CD4-positive, alpha-beta memory T cell (primary cell): Measurements from ENCODE around the gene ZNF710. TPM values are rescaled to one million over a fixed set of nuclear protein-coding genes. Genes with fewer than 3 reads are reported as not detected.

Experiments used
- CTCF ChIA-PET: fragments of 350-600 bp; sonication (Branson Sonifier 250); formaldehyde crosslinking; loops from one replicate; lab custom pipeline; 2021; ENCODE audit warnings: inconsistent platforms; ENCODE audit not compliant: partially characterized antibody; lab: Charles Lee
- POLR2A ChIA-PET: fragments of 350-600 bp; sonication (Branson Sonifier 250); formaldehyde crosslinking; loops from one replicate; lab custom pipeline; 2021; ENCODE audit not compliant: partially characterized antibody; lab: Charles Lee
- DNase-seq, 5 donors: peaks; one replicate each; pipeline versions ENCODE4 v3.0.0 to v3.0.0-alpha.2; 2020 to 2022; ENCODE audit warnings: mixed read lengths in 1 of 5
- H3K27ac ChIP-seq: one replicate; pipeline ENCODE4 v1.7.0; 2013; ENCODE audit warnings: low read depth, low read length
- H3K27me3 ChIP-seq: 2 replicates; pipeline ENCODE4 v1.7.0; 2013; ENCODE audit warnings: mild to moderate bottlenecking, low read length, moderate library complexity; ENCODE audit not compliant: insufficient read depth
- H3K36me3 ChIP-seq: 2 replicates; pipeline ENCODE4 v1.7.0; 2013; ENCODE audit warnings: mild to moderate bottlenecking, low read length, moderate library complexity; ENCODE audit not compliant: insufficient read depth
- H3K4me1 ChIP-seq: 2 replicates; pipeline ENCODE4 v1.7.0; 2013; ENCODE audit warnings: mild to moderate bottlenecking, low read length, moderate library complexity; ENCODE audit not compliant: insufficient read depth
- H3K4me3 ChIP-seq, 2 donors: one replicate each; pipeline ENCODE4 v1.7.0; 2013; ENCODE audit warnings: low read length in 2 of 2, mild to moderate bottlenecking in 1 of 2
- H3K9me3 ChIP-seq, 2 donors: one replicate each; pipeline ENCODE4 v1.7.0; 2013; ENCODE audit warnings: low read length in 2 of 2, control low read depth in 1 of 2; ENCODE audit not compliant: control insufficient read depth in 1 of 2
- H3K27ac Mint-ChIP-seq, 7 donors: one replicate each; pipeline ENCODE4 v1.8.0; 2020 to 2021; ENCODE audit warnings: mixed read lengths in 7 of 7, mild to moderate bottlenecking in 6 of 7, inconsistent platforms in 3 of 7, moderate library complexity in 3 of 7
- H3K27me3 Mint-ChIP-seq, 2 donors: one replicate each; pipeline ENCODE4 v1.8.0; 2020 to 2021; ENCODE audit warnings: mixed read lengths in 2 of 2
- H3K36me3 Mint-ChIP-seq, 2 donors: one replicate each; pipeline ENCODE4 v1.8.0; 2020 to 2021; ENCODE audit warnings: mixed read lengths in 2 of 2, inconsistent platforms in 1 of 2, mild to moderate bottlenecking in 1 of 2
- H3K4me1 Mint-ChIP-seq, 4 donors: one replicate each; pipeline ENCODE4 v1.8.0; 2020 to 2021; ENCODE audit warnings: mixed read lengths in 4 of 4, mild to moderate bottlenecking in 1 of 4
- H3K4me3 Mint-ChIP-seq, 8 donors: one replicate each; pipeline ENCODE4 v1.8.0; 2020 to 2021; ENCODE audit warnings: mixed read lengths in 8 of 8, mild to moderate bottlenecking in 7 of 8, moderate library complexity in 6 of 8, inconsistent platforms in 3 of 8
- H3K9me3 Mint-ChIP-seq, 8 donors: one replicate each; pipeline ENCODE4 v1.8.0; 2020 to 2021; ENCODE audit warnings: mixed read lengths in 8 of 8, mild to moderate bottlenecking in 5 of 8, inconsistent platforms in 3 of 8, moderate library complexity in 1 of 8
- intact Hi-C: fragments of 100-400 bp; cut with micrococcal nuclease; formaldehyde crosslinking; loops from one replicate; pipeline ENCODE4 v1.15.1; 2023
- polyA plus RNA-seq, 2 donors: library from polyadenylated mRNA; unstranded; fragments of 300-500 nt; fragmentation: Illumina TruSeq; gene quantifications; one replicate each; pipeline ENCODE4 v1.2.3, GENCODE V29; 2021
- total RNA-seq, 2 experiments: library from RNA; stranded (reverse); gene quantifications; one replicate each; pipeline ENCODE4 v1.2.3, GENCODE V29; 2021

ZNF710 gene
- total and polyA plus RNA-seq, 4 experiments from 2014 or later, result 0.10 to 19.7 (median 10.9) TPM

GRCh38 chr15:90099072-90099867 is 98.1 kb downstream of the ZNF710 start:
- CTCF ChIA-PET, result interaction anchor here (0.5 to 2.9 kb wide), 7 partner anchors 10 to 396 kb away, joined by 3 to 11 read pairs (median 6); no protein-coding TSS in a partner anchor
- Histone ChIP-seq H3K9me3 (no peaks in the 10 kb centered on the region), H3K4me1 (peaks cover 76% of the 10 kb centered on the region), H3K36me3 (no peaks in the 10 kb centered on the region), H3K27ac (peak overlapping the region; percentile 65), H3K27me3 (no peaks in the 10 kb centered on the region), H3K4me3 (peak overlapping the region; percentile 30 to 70)
- H3K9me3 Mint-ChIP-seq, result peaks cover 0 to 2% (median 0%) of the 10 kb centered on the region in 8 donors
- peaks cover 55 to 84% (median 73%) of the 10 kb centered on the region in 4 donors for H3K4me1 Mint-ChIP-seq
- peak overlapping the region; percentile 86 to 100 (median 98) for H3K27ac Mint-ChIP-seq
- peak; percentile 55 to 71 (median 59) for DNase-seq
- peaks cover 0 to 9% of the 10 kb centered on the region in 2 donors for H3K36me3 Mint-ChIP-seq
- peaks cover 0 to 1% of the 10 kb centered on the region in 2 donors for H3K27me3 Mint-ChIP-seq
- peak overlapping the region; percentile 85 to 97 (median 90) for H3K4me3 Mint-ChIP-seq
- POLR2A ChIA-PET, result interaction anchor here (0.6 to 3.0 kb wide), 14 partner anchors 11 to 1345 kb away, joined by 3 to 22 read pairs (median 5); partner anchors contain the start of genes AP3S2, CIB1, GDPGP1 and SEMA4B
- intact Hi-C loops, result loop anchor here (5.0 kb wide), 1 partner anchor 37 kb away; no protein-coding TSS in a partner anchor

GRCh38 chr15:90099868-90100831 is 99.0 kb downstream of the ZNF710 start:
- ChIA-PET POLR2A (interaction anchor here (0.8 to 3.0 kb wide), 9 partner anchors 13 to 832 kb away, joined by 3 to 22 read pairs (median 6); partner anchors contain the start of genes AP3S2, CIB1, GDPGP1 and SEMA4B), CTCF (interaction anchor here (1.6 to 2.9 kb wide), 4 partner anchors 11 to 225 kb away, joined by 4 to 11 read pairs (median 6); no protein-coding TSS in a partner anchor)
- peak overlapping the region; percentile 24 to 70 for H3K4me3 ChIP-seq
- Mint-ChIP-seq H3K27ac (peak overlapping the region; percentile 86 to 100 (median 98)), H3K9me3 (peaks cover 0 to 2% (median 0%) of the 10 kb centered on the region in 8 donors), H3K4me3 (peak overlapping the region; percentile 85 to 97 (median 90)), H3K27me3 (peaks cover 0 to 1% of the 10 kb centered on the region in 2 donors), H3K4me1 (peaks cover 48 to 75% (median 67%) of the 10 kb centered on the region in 4 donors), H3K36me3 (peaks cover 0 to 9% of the 10 kb centered on the region in 2 donors)
- intact Hi-C loops, result loop anchor here (5.0 kb wide), 2 partner anchors 38 to 132 kb away; partner anchors contain the start of genes CIB1 and GDPGP1
- no peaks in the 10 kb centered on the region for H3K9me3 ChIP-seq
- H3K36me3 ChIP-seq, result no peaks in the 10 kb centered on the region
- no peaks in the 10 kb centered on the region for H3K27me3 ChIP-seq
- H3K4me1 ChIP-seq, result peaks cover 68% of the 10 kb centered on the region
- peak overlapping the region; percentile 65 for H3K27ac ChIP-seq
- DNase-seq, result peak in 1 of 5 donors; percentile 68

GRCh38 chr15:90101130-90101968 is 100.2 kb downstream of the ZNF710 start:
- Mint-ChIP-seq H3K4me1 (peaks cover 39 to 64% (median 56%) of the 10 kb centered on the region in 4 donors), H3K27me3 (peaks cover 0 to 1% of the 10 kb centered on the region in 2 donors), H3K4me3 (peak overlapping the region; percentile 85 to 97 (median 90)), H3K27ac (peak overlapping the region; percentile 86 to 100 (median 98)), H3K9me3 (peaks cover 0 to 2% (median 0%) of the 10 kb centered on the region in 8 donors), H3K36me3 (peaks cover 0 to 9% of the 10 kb centered on the region in 2 donors)
- Histone ChIP-seq H3K36me3 (no peaks in the 10 kb centered on the region), H3K27me3 (no peaks in the 10 kb centered on the region), H3K4me1 (peaks cover 56% of the 10 kb centered on the region), H3K4me3 (peak overlapping the region; percentile 47 to 70), H3K9me3 (no peaks in the 10 kb centered on the region), H3K27ac (peak overlapping the region; percentile 65)
- CTCF ChIA-PET, result interaction anchor here (1.4 kb wide), 1 partner anchor 227 kb away, joined by 3 read pairs; no protein-coding TSS in a partner anchor
- intact Hi-C loops, result loop anchor here (5.0 kb wide), 1 partner anchor 131 kb away; the partner anchor contains the start of genes CIB1 and GDPGP1
- POLR2A ChIA-PET, result interaction anchor here (0.5 to 3.4 kb wide), 12 partner anchors 16 to 307 kb away, joined by 3 to 27 read pairs (median 4); partner anchors contain the start of genes AP3S2, CIB1, GDPGP1 and NGRN
- peak in 2 of 5 donors; percentile 32 to 53 for DNase-seq

- Mint-ChIP-seq H3K36me3 (peaks cover 0 to 6% of the 10 kb centered on the region in 2 donors), H3K27ac (peak within 1 kb of the TSS; percentile 86 to 100 (median 98)), H3K9me3 (peaks cover 0 to 2% (median 0%) of the 10 kb centered on the region in 8 donors), H3K27me3 (no peaks in the 10 kb centered on the region), H3K4me1 (peaks cover 35 to 55% (median 49%) of the 10 kb centered on the region in 4 donors), H3K4me3 (peak within 1 kb of the TSS; percentile 85 to 97 (median 90))
- ChIA-PET CTCF (interaction anchor here (0.7 to 1.4 kb wide), 4 partner anchors 27 to 227 kb away, joined by 3 to 4 read pairs (median 3); no protein-coding TSS in a partner anchor), POLR2A (interaction anchor here (0.7 to 3.4 kb wide), 16 partner anchors 8 to 615 kb away, joined by 3 to 27 read pairs (median 3); partner anchors contain the start of genes AP3S2, BLM, CIB1 and GDPGP1)
- DNase-seq, result peak; percentile 65 to 82 (median 75)
- no peaks in the 10 kb centered on the region for H3K36me3 ChIP-seq
- intact Hi-C loops, result loop anchor here (2.0 to 5.0 kb wide), 2 partner anchors 41 to 130 kb away; partner anchors contain the start of genes CIB1 and GDPGP1
- peak within 1 kb of the TSS; percentile 70 to 79 for H3K4me3 ChIP-seq
- no peaks in the 10 kb centered on the region for H3K9me3 ChIP-seq
- H3K27me3 ChIP-seq, result no peaks in the 10 kb centered on the region
- peak within 1 kb of the TSS; percentile 65 for H3K27ac ChIP-seq
- H3K4me1 ChIP-seq, result peaks cover 47% of the 10 kb centered on the region
Measured at GRCh38 chr15:90101969-90102890, 101.1 kb downstream of the ZNF710 start, which contains the start of gene IDH2. Gene IDH2 (minus strand): TSS chr15:90102468. CDS start chr15:90102390, 78 bp downstream.

- no peaks in the 10 kb centered on the region for H3K27me3 ChIP-seq
- POLR2A ChIA-PET, result interaction anchor here (1.2 to 3.4 kb wide), 2 partner anchors 90 to 129 kb away, joined by 3 to 27 read pairs; partner anchors contain the start of genes CIB1 and GDPGP1
- peak overlapping the region in 6 of 7 donors; percentile 6 to 91 (median 76) for H3K27ac Mint-ChIP-seq
- H3K36me3 ChIP-seq, result no peaks in the 10 kb centered on the region
- H3K27ac ChIP-seq, result no peak overlapping the region
- peaks cover 32% of the 10 kb centered on the region for H3K4me1 ChIP-seq
- peaks cover 0 to 5% of the 10 kb centered on the region in 2 donors for H3K36me3 Mint-ChIP-seq
- H3K9me3 ChIP-seq, result no peaks in the 10 kb centered on the region
- no peak for DNase-seq
- no peaks in the 10 kb centered on the region for H3K27me3 Mint-ChIP-seq
- H3K9me3 Mint-ChIP-seq, result peaks cover 0 to 2% (median 0%) of the 10 kb centered on the region in 8 donors
- peak overlapping the region in 7 of 8 donors; percentile 81 to 90 (median 83) for H3K4me3 Mint-ChIP-seq
- CTCF ChIA-PET, result interaction anchor here (0.5 to 1.9 kb wide), 3 partner anchors 17 to 216 kb away, joined by 3 to 6 read pairs (median 4); no protein-coding TSS in a partner anchor
- no peak overlapping the region for H3K4me3 ChIP-seq
- H3K4me1 Mint-ChIP-seq, result peaks cover 26 to 41% (median 35%) of the 10 kb centered on the region in 4 donors
- intact Hi-C loops, result loop anchor here (2.0 to 5.0 kb wide), 2 partner anchors 39 to 128 kb away; partner anchors contain the start of genes CIB1 and GDPGP1
Measured at GRCh38 chr15:90103701-90104329, 102.7 kb downstream of the ZNF710 start.
